Adipocyte (in vitro differentiated cells): ENCODE results near the gene C22orf23.
A peak's percentile ranks its signal among the peaks of the same experiment; 100 is the strongest.

Source experiments
- DNase-seq: peaks from one replicate; pipeline ENCODE4 v3.0.0-alpha.2; 2015; ENCODE audit warnings: low read depth
- H3K27me3 ChIP-seq: replicated peaks from 2 replicates; pipeline ENCODE4 v1.7.0; 2013; ENCODE audit warnings: mild to moderate bottlenecking, low read length, moderate library complexity; ENCODE audit not compliant: control insufficient read depth, insufficient read depth
- H3K36me3 ChIP-seq: 2 replicates; pipeline ENCODE4 v1.7.0; 2013; ENCODE audit warnings: low read length, mild to moderate bottlenecking, moderate library complexity; ENCODE audit not compliant: control insufficient read depth, insufficient read depth, severe bottlenecking
- H3K4me1 ChIP-seq: 2 replicates; pipeline ENCODE4 v1.7.0; 2013; ENCODE audit warnings: mild to moderate bottlenecking, low read length, moderate library complexity; ENCODE audit not compliant: control insufficient read depth, insufficient read depth
- H3K4me3 ChIP-seq: 2 replicates; pipeline ENCODE4 v1.7.0; 2013; ENCODE audit warnings: mild to moderate bottlenecking, low read length, moderate library complexity
- H3K9ac ChIP-seq: 2 replicates; pipeline ENCODE4 v1.7.0; 2013; ENCODE audit warnings: mild to moderate bottlenecking, low read length, moderate library complexity
- H3K9me3 ChIP-seq: 2 replicates; pipeline ENCODE4 v1.7.0; 2013; ENCODE audit warnings: mild to moderate bottlenecking, low read length, moderate library complexity; ENCODE audit not compliant: control insufficient read depth

Gene C22orf23

DNA sequence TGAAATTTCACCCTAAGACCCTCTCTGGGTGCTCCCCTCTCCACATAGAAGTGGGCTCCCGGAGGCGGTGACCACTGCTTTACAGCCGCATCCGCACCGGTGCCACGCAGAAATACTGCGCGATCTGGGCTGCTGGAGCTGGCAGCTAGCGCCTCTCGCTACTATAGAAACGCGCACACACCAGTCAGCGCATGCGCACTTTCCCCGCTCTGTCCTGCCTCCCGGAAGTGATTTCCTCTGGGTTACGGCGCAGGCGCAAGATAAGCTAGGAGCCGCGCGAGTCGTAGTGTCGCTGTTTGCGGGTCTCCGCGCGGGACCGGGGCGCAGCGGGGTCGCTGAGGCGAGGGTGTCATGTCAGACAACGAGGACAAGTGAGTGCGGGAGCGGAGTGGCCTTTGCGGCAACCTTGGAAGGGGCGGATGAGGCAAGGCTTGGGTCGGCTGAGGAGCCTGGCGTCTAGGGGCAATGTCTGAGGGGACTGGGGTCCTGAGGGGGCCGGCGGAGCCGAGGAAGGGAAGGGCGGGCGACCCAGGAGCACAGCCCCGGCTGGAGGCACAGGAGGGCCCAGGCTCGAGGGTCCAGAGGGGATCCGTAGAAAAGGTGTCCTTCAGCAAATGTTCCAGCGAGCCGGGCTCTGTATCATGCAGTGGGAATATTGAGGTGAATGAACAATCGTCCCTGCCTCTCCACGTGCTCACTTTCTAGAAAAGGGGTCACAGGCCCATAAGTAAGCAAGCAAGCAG lies at the start of gene C22orf23, which contains the start of gene POLR2F:
Gene C22orf23 (minus strand): TSS at position 165 of the 743 bp plus-strand sequence. CDS start 452 bp downstream, outside the sequence.
Gene POLR2F (plus strand): TSS at position 263 of the 743 bp plus-strand sequence. CDS start 89 bp downstream, at position 352.
- peaks cover 14% of the 10 kb centered on the region for H3K4me1 ChIP-seq
- H3K4me3 ChIP-seq, result peak within 1 kb of the TSS; percentile 97
- H3K9me3 ChIP-seq, result no peaks in the 10 kb centered on the region
- DNase-seq, result peak; percentile 99
- H3K27me3 ChIP-seq, result no peaks in the 10 kb centered on the region
- H3K36me3 ChIP-seq, result peaks cover 19% of the 10 kb centered on the region
- H3K9ac ChIP-seq, result peak within 1 kb of the TSS; percentile 98

GRCh38 chr22:37999640-38000272 lies 46.4 kb upstream of the C22orf23 start:
- Histone ChIP-seq H3K27me3 (peaks cover 18% of the 10 kb centered on the region), H3K4me3 (no peak overlapping the region), H3K36me3 (no peaks in the 10 kb centered on the region), H3K9me3 (no peaks in the 10 kb centered on the region), H3K9ac (no peak overlapping the region), H3K4me1 (peaks cover 6% of the 10 kb centered on the region)
- peak; percentile 11 for DNase-seq

DNA sequence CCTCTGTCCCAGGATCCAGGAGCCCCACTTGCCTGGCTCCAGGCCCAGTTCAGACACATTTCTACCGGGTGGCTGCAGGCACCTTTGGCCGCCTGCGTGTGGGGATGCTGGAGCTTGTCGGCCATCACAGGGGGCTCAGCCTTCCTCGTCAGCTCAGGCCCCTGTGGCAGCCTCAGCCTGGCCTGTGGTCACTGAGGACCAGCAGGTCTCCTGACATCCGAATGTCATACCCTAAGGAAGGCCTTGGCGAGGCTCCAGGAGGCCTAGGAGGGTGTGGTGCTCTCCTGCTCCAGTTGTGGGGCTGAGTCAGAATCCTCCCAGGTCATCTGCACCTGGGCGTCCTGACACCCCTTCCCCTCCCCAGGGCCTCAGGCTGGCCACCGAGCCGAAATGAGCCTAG lies 45.8 kb upstream of the C22orf23 start:
- Histone ChIP-seq H3K9ac (no peak overlapping the region), H3K9me3 (no peaks in the 10 kb centered on the region), H3K27me3 (peaks cover 18% of the 10 kb centered on the region), H3K36me3 (no peaks in the 10 kb centered on the region), H3K4me1 (peaks cover 6% of the 10 kb centered on the region), H3K4me3 (no peak overlapping the region)
- no peak for DNase-seq

DNA sequence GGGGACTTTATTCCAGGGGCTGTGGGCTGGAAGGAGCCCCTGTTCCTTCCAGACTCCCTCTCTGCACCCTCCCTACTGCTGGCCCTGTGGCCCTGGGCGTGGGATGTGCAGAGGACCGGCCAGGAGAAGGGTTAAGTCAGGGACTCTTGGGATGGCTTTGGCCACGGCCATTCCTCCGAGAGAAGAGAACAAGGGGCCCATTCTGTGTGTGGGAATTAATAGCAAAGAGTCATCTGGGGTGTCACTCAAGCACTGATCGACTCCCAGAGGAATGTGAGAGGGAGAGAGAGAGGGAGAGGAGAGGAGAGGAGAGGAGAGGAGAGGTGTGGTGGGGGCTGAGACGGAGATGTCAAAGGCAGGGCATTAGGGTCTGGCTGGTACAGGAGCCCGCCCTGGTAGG lies 45.1 kb upstream of the C22orf23 start:
- Histone ChIP-seq H3K9me3 (no peaks in the 10 kb centered on the region), H3K36me3 (no peaks in the 10 kb centered on the region), H3K4me3 (no peak overlapping the region), H3K9ac (no peak overlapping the region), H3K27me3 (peaks cover 18% of the 10 kb centered on the region), H3K4me1 (peaks cover 6% of the 10 kb centered on the region)
- no peak for DNase-seq

DNA sequence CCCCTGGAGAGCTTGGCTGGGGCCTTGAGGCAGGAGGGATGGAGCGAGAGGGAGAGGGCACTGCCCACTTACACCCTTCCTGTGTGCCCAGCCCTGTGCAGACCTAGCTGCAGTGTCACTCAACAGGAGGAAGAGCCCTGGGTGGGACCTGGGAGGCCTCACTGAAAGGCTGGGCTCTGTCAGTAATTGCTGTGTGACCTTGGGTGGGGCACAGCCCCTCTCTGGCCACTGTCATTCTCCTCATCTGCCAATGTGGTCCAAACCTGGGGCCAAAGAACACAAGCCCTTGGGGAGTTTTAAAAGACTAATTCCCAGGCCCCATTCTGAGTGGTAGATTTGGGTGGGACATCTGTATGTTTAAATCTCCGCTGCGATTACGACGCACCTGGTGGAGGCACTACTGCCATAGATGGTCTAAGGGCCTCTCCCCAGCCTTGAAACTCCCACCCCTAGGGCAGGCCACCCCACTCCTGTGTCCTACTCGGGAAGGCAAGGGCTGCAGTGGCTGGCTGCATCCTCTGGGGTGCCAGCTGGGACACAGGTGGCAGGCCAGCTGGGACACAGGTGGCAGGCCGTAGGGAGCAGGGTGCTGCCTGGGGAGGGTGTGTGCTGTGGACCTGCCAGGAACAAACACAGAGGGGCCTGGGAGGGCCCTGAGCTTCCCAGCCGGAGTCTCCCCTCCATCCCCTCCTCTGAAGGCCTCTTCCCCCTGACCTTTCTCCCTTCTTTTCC lies 43.3 kb upstream of the C22orf23 start:
- no peak for DNase-seq
- H3K9me3 ChIP-seq, result no peaks in the 10 kb centered on the region
- no peaks in the 10 kb centered on the region for H3K36me3 ChIP-seq
- no peak overlapping the region for H3K9ac ChIP-seq
- peaks cover 6% of the 10 kb centered on the region for H3K4me1 ChIP-seq
- H3K27me3 ChIP-seq, result peaks cover 18% of the 10 kb centered on the region
- no peak overlapping the region for H3K4me3 ChIP-seq

DNA sequence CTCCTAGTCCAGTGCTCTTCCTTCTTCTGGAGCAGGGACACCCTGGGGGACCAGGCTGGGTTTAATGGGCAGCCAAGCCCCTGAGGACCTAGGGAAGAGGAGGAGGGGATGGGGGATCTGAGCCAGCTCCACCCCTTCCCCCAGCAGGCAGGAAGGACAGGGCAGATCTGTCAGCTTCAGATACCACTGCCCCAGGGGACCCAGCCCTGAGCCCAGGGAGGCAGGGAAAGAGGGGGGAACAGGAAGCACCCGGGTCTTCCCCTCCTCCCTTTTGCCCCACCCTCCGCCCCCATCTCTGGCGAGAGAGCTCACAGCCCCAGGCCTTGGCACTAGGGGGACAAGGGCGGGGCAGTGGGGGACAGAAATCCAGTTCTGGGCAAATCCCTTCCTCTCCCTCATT lies 42.7 kb upstream of the C22orf23 start:
- Histone ChIP-seq H3K4me1 (peaks cover 6% of the 10 kb centered on the region), H3K9me3 (no peaks in the 10 kb centered on the region), H3K36me3 (no peaks in the 10 kb centered on the region), H3K4me3 (no peak overlapping the region), H3K27me3 (peaks cover 18% of the 10 kb centered on the region), H3K9ac (no peak overlapping the region)
- DNase-seq, result no peak

DNA sequence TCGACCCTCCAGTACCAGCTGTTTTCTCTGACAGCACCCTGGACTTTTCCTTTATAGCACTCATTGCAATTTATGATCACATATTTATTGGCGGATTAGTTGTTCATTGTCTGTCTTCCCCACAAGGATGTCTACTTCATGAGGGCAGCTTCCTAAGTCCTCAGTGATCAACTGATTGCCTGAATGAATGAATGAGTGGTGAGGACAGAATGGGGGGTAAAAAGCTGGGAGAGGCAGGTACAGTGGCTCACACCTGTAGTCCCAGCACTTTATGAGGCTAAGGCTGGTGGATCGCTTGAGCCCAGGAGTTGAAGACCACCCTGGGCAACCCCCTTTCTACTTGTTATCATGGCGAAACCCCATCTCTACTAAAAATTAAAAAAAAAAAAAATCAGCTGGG lies 42.1 kb upstream of the C22orf23 start:
- Histone ChIP-seq H3K9ac (no peak overlapping the region), H3K4me3 (no peak overlapping the region), H3K27me3 (peaks cover 18% of the 10 kb centered on the region), H3K9me3 (no peaks in the 10 kb centered on the region), H3K36me3 (no peaks in the 10 kb centered on the region), H3K4me1 (peaks cover 6% of the 10 kb centered on the region)
- DNase-seq, result no peak

DNA sequence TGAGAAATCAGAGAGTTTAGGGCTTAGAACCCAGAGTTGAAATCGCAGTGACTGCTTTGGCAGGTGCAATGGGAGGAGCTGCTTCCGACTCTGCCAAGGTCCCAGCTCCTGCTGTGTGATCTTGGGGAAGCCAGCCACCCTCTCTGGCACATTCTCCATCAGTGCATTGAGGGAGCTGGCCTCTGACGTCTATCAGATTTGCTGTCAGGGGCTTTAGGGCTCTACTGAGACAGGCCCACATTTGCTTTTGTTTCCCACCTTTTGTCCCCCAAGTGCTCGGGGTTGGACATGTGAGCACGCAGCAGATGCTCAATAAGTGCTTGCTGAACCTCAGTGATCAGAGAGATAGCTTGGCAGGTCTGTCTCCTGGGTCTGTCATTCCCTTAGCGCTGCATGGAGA lies 41.6 kb upstream of the C22orf23 start:
- no peak overlapping the region for H3K4me3 ChIP-seq
- H3K9me3 ChIP-seq, result no peaks in the 10 kb centered on the region
- no peaks in the 10 kb centered on the region for H3K36me3 ChIP-seq
- H3K4me1 ChIP-seq, result peaks cover 3% of the 10 kb centered on the region
- H3K27me3 ChIP-seq, result peaks cover 18% of the 10 kb centered on the region
- H3K9ac ChIP-seq, result no peak overlapping the region
- no peak for DNase-seq

GRCh38 chr22:37994049-37994448 lies 40.6 kb upstream of the C22orf23 start:
- peaks cover 16% of the 10 kb centered on the region for H3K27me3 ChIP-seq
- no peaks in the 10 kb centered on the region for H3K36me3 ChIP-seq
- DNase-seq, result no peak
- no peak overlapping the region for H3K4me3 ChIP-seq
- no peaks in the 10 kb centered on the region for H3K4me1 ChIP-seq
- no peak overlapping the region for H3K9ac ChIP-seq
- no peaks in the 10 kb centered on the region for H3K9me3 ChIP-seq

DNA sequence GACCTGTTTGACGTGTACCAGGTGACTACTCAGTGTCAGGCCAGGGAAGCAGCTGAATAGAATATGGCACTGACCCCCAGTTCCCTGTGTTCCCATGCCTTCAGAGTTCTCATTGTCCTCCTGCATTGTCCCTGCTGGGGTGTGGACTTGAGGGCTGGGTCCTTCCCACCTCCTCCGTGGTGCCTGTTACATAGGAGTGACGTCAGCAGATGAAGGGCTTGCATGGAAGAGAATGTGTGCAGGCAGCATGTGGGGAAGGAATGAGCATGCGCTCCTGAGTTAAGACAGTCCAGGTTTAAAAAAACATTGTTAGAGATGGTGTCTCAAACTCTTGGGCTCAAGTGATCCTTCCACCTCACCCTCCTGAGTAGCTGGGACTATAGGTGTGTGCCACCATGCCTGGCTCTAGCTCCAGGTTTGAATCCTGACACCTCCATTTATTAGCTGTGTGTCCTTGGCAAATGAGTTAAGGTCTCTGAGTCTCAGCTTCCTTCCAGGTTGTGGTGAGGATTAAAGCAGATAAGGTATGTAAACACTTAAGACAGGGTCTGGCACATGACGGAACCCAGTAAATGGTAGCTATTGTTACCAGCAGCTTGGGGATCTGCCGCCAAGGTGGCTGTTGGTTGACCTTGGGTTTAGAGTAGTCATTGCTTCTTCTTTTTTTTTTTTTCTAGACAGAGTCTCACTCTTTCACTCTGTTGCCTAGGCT lies 38.5 kb upstream of the C22orf23 start:
- Histone ChIP-seq H3K9me3 (no peaks in the 10 kb centered on the region), H3K9ac (no peak overlapping the region), H3K27me3 (no peaks in the 10 kb centered on the region), H3K36me3 (no peaks in the 10 kb centered on the region), H3K4me1 (no peaks in the 10 kb centered on the region), H3K4me3 (no peak overlapping the region)
- DNase-seq, result no peak

DNA sequence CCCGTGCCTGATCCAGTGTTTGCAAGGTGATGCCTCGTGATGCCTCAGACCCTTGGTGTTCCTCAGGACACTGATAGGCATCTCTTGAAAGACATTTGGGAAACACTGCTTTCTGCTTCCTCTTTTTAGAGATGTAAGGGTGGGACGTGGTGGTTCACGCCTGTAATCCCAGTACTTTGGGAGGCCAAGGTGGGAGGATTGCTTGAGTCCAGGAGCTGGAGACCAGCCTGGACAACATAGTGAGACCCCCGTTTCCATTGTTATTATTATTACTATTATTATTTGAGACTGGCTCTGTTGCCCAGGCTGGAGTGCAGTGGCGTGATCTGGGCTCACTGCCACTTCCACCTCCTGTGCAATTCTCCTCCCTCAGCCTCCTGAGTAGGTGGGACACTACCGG lies 37.5 kb upstream of the C22orf23 start:
- H3K4me3 ChIP-seq, result no peak overlapping the region
- no peaks in the 10 kb centered on the region for H3K4me1 ChIP-seq
- no peaks in the 10 kb centered on the region for H3K9me3 ChIP-seq
- no peak overlapping the region for H3K9ac ChIP-seq
- H3K36me3 ChIP-seq, result no peaks in the 10 kb centered on the region
- no peak for DNase-seq
- no peaks in the 10 kb centered on the region for H3K27me3 ChIP-seq
